GM19239 (cell line): ENCODE data around the gene CPLANE2.
"Not testable (repeated sequence)": the region's sequence is repeated elsewhere in the genome, so short reads cannot be mapped to it uniquely, and the experiment has no call there.

Source experiments
- DNase-seq: peaks from one replicate; pipeline ENCODE4 v3.0.0; 2011; ENCODE audit warnings: low spot score; ENCODE audit not compliant: insufficient read length
- FAIRE-seq: peaks from 2 replicates; lab custom pipeline; 2011; peaks lifted over from hg19 to GRCh38; lab: Jason Lieb, UNC

CPLANE2 gene, protein sequence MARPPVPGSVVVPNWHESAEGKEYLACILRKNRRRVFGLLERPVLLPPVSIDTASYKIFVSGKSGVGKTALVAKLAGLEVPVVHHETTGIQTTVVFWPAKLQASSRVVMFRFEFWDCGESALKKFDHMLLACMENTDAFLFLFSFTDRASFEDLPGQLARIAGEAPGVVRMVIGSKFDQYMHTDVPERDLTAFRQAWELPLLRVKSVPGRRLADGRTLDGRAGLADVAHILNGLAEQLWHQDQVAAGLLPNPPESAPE

DNA sequence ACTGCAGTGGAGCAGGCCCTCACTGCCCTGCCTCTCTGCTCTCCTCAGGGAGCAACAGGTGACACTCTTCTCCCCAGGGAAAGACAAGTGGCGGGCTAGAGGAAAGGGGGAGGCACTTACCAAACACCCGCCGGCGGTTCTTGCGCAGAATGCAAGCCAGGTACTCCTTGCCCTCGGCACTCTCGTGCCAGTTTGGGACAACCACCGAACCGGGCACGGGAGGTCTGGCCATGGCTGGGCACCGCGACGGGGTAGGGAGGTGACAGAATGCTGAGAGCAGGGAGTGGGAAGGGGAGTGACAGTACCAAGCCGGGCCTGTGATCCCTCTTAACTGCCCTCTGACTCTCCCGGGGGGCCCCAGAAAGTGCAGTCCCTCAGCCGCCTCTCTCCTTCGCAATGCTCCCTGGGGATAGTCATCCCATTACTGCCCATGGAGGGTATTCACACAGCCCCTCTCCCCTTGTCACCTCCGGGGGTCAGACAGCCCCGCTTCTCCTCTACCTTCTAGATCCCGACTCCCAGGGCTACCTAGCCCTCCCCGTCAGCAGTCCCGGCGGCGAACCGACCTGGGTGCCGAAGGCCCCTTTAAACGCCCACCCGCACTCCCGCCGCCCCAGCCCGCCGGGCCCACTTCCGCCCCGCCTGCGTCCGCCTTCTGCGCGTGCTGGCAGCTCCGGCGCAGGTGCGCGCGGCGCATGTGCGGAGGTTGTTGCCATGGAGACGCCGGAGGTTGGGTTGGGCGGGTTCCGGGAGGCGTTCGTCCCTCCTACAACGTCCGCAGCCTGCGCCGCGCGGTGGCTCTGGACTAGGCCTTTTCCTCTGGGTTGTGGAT is at the start of gene CPLANE2:
TSS of gene CPLANE2 (minus strand) at position 673 of the 832 bp plus-strand sequence. CDS start at position 232, 441 bp downstream.
- FAIRE-seq (peak; percentile 97), DNase-seq (peak; percentile 95)

DNA sequence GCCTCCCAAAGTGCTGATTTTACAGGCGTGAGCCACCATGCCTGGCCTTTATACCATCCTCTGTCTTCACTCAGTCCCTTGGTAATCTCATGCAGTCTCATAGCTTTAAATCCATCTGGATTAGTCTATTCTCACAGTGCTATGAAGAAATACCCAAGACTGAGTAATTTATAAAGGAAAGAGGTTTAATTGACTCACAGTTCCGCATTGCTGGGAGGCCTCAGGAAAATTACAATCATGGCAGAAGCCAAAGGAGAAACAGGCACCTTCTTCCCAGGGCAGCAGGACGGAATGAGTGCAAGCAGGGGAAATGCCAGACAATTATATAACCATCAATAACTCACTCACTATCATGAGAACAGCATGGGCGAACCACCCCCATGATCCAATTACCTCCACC is 49.1 kb upstream of the CPLANE2 start:
- DNase-seq = no peak
- FAIRE-seq = no peak

DNA sequence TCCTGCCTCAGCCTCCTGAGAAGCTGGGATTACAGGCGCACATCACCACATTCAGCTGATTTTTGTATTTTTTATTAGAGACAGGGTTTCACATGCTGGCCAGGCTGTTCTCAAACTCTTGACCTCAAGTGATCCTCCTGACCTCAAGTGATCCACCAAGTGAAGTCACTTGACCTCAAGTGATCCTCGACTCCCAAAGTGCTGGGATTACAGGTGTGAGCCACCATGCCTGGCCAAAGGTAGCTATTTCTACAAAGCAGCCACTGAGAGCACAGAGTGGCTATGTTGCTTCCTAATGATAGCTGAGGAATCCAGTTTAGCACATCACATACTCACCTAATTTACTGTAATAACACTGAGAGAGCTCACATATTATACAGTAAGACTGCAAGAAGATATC is 44.8 kb upstream of the CPLANE2 start:
- no peak for DNase-seq
- no peak for FAIRE-seq

DNA sequence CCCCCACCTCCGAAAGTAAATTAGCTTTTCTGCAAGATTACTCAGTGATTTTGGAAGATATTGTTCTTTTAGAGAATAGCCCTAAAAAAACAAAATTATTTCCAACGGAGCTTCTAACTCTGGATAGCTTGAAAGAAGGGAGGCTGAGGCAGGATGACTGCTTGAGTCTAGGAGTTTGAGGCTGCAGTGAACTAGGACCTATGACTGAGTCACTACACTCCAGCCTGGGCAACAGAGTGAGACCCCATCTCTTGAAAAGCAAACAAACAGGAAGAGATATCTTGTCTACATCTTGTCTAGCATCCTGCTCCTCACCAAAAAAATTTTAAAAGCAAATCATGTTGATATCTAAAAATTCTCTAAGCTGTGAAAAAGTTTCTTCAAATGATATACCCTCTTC is 42.2 kb upstream of the CPLANE2 start:
- no peak for FAIRE-seq
- no peak for DNase-seq

DNA sequence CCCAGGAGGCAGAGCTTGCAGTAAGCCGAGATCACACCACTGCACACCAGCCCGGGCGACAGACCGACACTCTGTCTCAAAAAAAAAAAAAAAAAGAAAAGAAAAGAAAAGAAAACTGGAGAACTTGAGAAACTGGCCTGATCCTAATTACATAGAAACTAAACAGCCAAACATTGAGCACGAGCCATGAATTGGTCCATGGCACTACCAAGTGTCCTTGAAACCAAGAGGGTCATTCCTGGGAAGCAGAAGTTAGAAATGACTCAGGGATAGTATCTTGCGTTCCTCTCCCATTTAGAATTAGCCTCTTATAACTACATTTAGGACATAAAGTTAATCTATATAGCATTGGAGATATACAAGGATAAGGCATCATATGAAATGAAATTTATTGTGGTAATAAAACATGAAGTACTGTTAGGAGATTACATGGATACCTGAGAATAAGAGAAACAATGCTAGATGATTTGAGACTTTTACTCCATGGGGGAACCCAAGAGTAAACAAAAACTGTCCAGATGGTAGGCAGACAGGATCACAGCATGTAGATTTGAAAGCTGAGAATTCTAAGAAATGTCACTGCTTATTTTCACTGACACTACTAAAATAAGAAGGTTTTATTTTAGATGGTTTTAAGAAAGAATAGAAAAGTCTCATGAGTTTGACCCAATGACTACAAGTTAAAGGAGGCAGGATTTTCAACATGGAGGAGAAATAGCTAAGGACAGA is 39.5 kb upstream of the CPLANE2 start:
- FAIRE-seq = no peak
- DNase-seq = no peak

DNA sequence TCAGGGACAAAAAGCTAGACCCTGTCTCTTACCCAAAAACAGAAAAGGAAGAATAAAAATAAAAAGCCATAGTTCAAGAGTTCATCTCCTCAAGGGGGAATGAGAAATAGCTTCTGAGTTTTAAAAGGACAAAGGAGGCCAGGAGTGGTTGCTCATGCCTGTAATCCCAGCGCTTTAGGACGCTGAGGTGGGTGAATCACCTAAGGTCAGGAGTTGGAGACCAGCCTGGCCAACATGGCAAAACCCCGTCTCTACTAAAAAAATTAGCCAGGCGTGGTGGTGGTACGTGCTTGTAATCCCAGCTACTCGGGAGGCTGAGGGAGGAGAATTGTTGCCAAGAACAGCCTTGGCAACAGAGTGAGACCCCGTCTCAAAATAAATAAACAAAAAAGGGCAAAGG is 38.6 kb upstream of the CPLANE2 start:
- DNase-seq = no peak
- FAIRE-seq = no peak

DNA sequence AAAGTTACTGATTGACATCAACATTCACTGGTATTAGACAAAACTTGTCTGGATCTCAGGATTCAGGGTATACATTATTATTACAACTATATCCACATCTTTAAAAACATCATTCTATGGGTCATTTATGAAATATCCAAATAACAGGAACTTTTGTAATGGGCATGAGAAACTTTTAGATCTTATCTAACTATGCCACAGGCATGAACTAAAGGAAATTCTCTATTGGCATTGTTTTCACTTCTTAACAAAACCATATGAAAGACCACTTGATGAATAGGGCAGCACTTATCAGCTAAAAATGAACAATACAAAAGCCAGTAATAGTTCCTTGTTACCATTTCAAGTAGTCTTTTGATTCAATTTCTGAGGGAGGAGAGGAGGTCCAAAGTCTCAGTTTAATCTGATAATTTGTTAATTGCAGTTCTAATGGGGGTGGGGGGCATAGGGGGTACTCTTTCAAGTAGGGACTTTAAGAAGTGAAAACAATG is 30.8 kb upstream of the CPLANE2 start:
- FAIRE-seq = no peak
- DNase-seq = no peak

DNA sequence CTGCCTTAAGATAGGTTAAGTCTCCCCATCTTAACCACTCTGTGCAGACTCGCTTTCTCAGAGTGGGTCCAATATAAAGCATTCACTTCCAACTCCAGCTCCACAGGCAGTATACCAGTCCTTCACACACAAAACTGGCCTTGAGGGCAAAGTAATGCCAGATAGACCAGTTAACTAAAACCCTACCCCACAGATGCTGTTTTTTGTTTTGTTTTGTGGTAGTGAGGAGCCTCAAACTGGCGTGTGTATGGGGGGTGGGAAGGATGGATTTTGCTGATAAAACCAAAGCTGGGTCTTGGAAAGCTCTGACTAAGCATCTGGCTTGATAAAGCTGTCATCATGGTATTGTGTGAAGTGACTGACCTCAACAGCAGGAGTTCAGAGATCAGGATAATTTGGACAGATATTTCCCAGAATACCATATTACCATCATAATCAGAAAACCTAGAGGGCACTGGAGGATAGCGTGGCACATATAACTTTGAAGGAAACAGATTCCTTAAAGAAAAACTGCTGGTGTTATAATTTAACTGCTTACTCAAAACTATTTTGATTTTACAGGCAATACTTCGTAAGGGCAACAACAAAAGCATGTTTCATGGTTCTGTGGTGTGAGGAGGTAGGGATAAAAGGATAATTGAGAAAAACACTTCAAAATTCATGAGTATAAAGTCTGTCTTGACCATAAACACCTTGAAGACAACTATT is 29.6 kb upstream of the CPLANE2 start:
- FAIRE-seq (no peak), DNase-seq (no peak)

DNA sequence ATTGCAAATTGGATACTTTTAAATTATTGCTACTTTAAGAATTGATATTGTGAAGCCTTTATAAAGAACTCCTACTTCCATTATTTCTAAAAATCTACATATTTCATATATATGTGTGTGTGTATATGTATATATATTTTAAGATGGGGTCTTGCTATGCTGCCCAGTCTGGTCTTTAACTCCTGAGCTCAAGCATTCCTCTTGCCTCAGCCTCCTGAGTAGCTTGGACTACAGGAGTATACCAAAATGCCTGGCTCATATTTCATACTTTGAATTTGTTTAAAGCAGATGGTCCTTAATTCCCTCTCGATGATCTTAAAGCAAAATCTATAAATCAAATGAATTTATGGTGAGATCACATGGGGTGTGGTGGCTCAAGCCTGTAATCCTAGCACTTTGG is 25.1 kb upstream of the CPLANE2 start:
- DNase-seq (no peak), FAIRE-seq (no peak)

DNA sequence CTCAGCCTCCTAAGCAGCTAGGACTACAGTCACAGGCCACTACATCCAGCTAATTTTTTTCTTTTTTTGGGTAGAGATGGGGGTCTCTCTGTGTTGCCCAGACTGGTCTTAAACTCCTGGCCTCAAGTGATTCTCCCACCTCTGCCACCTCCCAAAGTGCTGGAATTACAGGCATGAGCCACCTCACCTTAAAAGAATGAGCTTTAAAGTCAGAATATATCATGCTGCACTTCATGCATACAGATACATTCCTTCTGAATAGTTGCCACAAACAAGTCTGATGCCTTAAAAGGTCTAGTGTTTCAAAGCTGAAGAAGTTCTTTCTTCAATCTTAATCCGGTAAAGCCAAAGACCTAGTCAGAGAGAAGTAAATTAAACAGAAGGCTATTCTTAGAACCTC is 23.8 kb upstream of the CPLANE2 start:
- DNase-seq (no peak), FAIRE-seq (no peak)

DNA sequence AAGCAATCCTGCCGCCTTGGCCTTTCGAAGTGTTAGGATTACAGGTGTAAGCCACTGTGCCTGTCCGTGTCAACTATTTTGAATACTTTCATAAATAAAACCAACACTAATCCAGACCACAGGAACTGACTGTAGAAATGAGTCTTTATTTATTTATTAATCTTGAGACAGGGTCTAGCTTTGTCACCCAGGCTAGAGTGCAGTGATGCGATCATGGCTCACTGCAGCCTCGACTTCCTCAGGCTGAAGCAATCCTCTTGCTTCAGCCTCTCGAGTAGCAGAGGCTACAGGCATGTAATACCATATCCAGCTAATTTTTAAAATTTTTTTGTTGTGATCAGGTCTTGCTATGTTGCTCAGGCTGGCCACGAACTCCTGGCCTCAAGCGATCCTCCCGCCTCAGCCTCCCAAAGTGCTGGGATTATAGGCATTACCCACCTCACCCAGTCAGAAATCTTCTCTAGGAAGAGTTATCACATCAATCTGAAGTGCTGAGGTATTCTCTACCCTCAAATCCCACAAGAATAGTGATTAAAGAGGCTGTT is 21.7 kb upstream of the CPLANE2 start:
- no peak for FAIRE-seq
- DNase-seq = no peak

DNA sequence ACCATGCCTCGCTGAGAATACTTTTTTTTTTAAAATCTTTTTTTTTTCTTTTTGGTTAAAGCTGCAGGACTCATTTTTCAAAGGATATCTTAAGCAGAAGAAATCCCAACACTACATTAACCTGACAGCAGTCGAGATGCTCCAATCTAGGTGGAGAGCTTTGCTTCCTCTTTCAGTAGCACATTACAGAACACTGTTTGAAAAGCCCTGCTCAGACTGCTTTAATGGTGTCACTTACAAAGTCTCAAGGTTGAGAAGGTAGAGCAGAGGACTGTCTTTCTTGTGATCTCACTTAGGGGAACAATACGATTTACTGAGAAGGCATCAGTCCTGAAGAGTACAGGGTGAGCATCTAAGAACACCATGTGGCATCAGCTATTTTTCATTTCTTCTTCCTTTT is 21.0 kb upstream of the CPLANE2 start:
- DNase-seq (no peak), FAIRE-seq (no peak)

DNA sequence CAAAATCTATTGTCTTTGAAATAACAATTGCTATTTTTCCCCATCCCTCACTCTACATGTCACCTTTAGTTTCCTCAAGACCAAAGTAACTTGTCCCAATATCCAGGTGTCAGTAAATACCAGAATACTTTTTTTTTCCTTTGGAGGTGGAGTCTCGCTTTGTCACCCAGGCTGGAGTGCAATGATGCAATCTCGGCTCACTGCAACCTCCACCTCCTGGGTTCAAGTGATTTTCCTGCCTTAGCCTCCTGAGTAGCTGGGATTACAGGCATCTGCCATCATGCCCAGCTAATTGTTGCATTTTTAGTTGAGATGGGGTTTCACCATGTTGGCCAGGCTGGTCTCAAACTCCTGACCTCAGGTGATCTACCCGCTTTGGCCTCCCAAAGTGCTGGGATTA is 20.6 kb upstream of the CPLANE2 start:
- FAIRE-seq, DNase-seq: not testable (repeated sequence)

DNA sequence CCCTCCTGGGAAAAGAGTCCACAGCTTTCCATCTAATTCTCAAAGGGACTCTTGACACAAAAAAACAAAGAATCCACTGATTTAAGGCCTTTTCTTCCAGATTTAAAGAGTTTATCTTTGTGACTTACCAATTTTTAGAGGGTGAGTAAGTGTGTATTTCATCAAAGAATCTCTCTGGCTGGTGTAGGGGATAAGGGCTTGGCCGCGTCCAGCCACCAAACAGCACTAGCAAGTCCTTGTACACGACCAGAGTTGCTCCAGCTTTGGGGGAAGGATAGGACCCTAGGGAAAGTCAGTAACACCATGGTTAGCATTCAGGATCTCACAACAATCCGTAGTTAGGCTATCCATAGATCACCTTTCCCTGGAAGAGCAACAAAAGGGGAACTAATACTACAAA is 19.5 kb upstream of the CPLANE2 start:
- no peak for DNase-seq
- no peak for FAIRE-seq

DNA sequence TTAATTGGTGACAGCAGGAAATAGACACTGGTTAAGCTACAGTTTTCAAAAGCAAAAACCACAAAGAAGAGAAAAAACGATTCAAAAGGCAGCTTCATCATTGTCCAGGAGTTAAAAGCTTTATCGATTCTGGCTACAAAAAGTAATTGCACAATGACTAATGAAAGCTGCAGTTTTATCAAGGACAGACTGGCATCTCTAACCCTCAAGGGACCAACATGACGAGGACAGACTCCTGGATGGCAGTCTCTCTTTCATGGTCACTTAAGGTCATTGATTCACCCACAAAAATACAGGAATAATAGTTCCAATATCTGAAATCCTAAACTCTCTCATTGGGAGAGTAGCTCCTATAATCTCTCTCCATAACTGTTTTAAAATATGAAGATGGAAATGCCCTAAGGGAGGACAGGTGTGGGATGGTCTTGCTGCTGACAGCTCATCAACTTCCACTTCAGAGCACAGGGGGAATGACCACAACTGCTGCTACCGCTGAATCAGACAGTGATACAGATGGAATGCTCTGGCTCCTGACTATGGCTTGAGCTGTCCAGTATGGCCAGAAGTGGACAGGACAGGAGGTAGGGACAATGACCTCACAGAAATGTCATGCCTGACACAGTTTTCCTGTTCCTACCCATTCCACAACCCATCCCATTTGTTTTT is 17.4 kb upstream of the CPLANE2 start:
- no peak for DNase-seq
- peak; percentile 23 for FAIRE-seq

DNA sequence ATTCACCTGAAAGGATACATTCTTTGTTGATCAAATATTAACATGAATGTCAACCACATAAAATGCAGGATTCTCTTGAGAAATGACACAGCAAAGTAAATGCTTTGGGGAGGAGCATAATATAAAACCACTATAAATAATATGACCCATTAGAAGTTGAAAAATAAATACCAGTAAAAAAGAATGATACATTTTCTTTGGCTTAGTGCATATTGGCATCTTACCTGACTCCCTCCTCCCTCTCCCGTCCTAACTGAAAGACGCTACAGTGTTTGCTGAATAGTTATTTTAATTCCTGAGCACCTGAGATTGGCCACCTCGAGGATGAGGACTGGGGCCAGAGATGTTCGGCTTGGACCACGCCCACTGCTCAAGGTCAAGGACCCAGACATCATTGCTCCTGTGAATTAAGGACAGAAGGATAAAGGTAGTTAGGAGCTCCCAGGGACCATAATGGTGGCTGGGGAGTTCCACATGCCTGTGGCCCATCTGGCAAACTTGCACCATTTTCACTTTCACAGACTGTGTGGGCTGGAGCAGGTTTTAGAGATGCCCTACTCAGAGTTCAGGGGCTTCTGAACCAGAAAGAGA is 16.4 kb upstream of the CPLANE2 start:
- DNase-seq (no peak), FAIRE-seq (no peak)

DNA sequence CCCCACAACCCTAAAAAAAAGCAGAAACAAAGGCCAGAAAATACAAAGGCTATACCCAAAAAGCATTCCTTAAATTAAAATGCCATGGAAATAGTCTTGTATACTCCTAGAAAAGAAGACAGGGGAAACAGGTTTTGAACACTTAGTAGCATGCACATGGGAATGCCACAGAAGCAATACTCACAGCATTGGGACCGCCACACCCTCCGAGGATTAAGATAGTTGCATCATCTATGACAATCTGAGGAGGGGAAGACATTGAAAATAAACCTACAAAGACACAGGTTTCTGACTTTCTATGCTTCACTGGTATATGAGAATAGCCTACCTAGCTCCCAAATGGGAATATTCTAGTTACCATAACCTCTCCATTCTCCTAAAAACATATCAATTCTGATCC is 15.9 kb upstream of the CPLANE2 start:
- DNase-seq (no peak), FAIRE-seq (no peak)

DNA sequence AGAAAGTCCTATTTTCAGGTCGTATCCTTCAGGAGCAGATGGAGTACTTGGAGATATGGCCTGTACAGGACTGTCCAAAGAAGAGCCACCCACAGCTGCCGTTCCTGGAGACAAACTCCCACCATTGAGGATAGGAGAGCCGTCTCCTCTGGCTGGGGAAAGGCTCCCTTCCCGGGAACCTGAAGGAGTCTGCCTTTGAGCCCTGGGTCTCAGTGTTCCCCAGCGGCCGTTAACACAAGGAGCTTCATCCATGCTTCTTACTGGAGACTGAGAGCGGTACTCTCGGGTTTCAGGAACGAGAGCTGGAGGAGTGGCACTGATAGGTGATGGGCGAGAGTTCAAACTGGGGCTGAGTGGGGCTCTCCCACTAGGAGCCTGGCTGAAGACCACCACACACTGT is 14.4 kb upstream of the CPLANE2 start:
- FAIRE-seq (no peak), DNase-seq (no peak)
